K562 (cell line): ENCODE results near the gene PPEF2. TPM values are rescaled to one million over a fixed set of nuclear protein-coding genes. Genes with fewer than 3 reads are reported as not detected.

Experiments
- CBX3 ChIP-seq, 2 experiments: IDR thresholded peaks; 1 replicate in 1 of 2; 2 replicates in 1 of 2; pipeline ENCODE4 v1.6.1; 2012; ENCODE audit warnings: inconsistent platforms in 2 of 2, low read length in 2 of 2, borderline replicate concordance in 1 of 2, control low read depth in 1 of 2
- CREB3 ChIP-seq: fragments of 450-650 bp; conservative IDR thresholded peaks from 2 replicates; pipeline ENCODE4 v1.6.1; 2016; ENCODE audit warnings: missing genetic modification characterization, low read depth, mild to moderate bottlenecking, missing compliant biosample characterization, moderate library complexity
- GTF2B ChIP-seq: IDR thresholded peaks from 2 replicates; pipeline ENCODE4 v1.6.1; 2011; ENCODE audit not compliant: insufficient read length; ENCODE audit errors: extremely low read depth
- MCM5 ChIP-seq: fragments of 450-650 bp; IDR thresholded peaks from 2 replicates; pipeline ENCODE4 v1.6.1; 2016; ENCODE audit warnings: low read depth
- SMARCB1 ChIP-seq: IDR thresholded peaks from 2 replicates; pipeline ENCODE4 v1.6.1; 2011; ENCODE audit warnings: improper control_type of control experiment, low read depth; ENCODE audit not compliant: insufficient read length
- SOX6 ChIP-seq: fragments of 450-650 bp; IDR thresholded peaks from 2 replicates; pipeline ENCODE4 v1.6.1; 2014; ENCODE audit warnings: mild to moderate bottlenecking
- ZFP30 ChIP-seq: fragments of 250-450 bp; sonication (Bioruptor Pico); IDR thresholded peaks from 2 replicates; pipeline ENCODE4 v1.8.0; 2022; ENCODE audit warnings: moderate library complexity, mild to moderate bottlenecking, inconsistent platforms, borderline replicate concordance
- ZNF124 ChIP-seq: sonication (generic); formaldehyde crosslinking; IDR thresholded peaks from 2 replicates; pipeline ENCODE4 v1.8.1; 2022; ENCODE audit warnings: missing genetic modification reagents
- ZNF41 ChIP-seq: fragments of 250-450 bp; sonication (Bioruptor Pico); conservative IDR thresholded peaks from 2 replicates; pipeline ENCODE4 v1.4.0; 2020; ENCODE audit warnings: mild to moderate bottlenecking
- ZNF695 ChIP-seq: fragments of 450-650 bp; formaldehyde crosslinking; IDR thresholded peaks from 2 replicates; pipeline ENCODE4 v1.4.0; 2020; ENCODE audit warnings: mild to moderate bottlenecking, moderate library complexity
- ZNF75A ChIP-seq: fragments of 450-650 bp; formaldehyde crosslinking; IDR thresholded peaks from 2 replicates; pipeline ENCODE4 v1.4.0; 2020; ENCODE audit warnings: mild to moderate bottlenecking
- polyA plus RNA-seq, 8 experiments: library from polyadenylated mRNA; depleted of rRNA in 4 of 8; stranded (reverse) in 5 of 8; unstranded in 3 of 8; fragments of >200 nt; fragmentation: Nextera tagmentation in 2 of 8; fragmentation: Illumina TruSeq in 1 of 8; extraction: Ambion mirVana in 2 of 8; extraction: Trizol in 1 of 8; gene quantifications; 2 replicates each; pipeline versions ENCODE4 v1.2.1 to v1.2.3, GENCODE V29; 2011 to 2014; ENCODE audit warnings: inconsistent platforms in 1 of 8, missing spikeins in 1 of 8
- total RNA-seq, 7 experiments: library from RNA; depleted of rRNA in 6 of 7; stranded (reverse); fragments of >200 nt in 6 of 7; fragmentation: Illumina TruSeq in 2 of 7; extraction: Trizol in 2 of 7; gene quantifications; 2 replicates each; pipeline versions ENCODE4 v1.2.1 to v1.2.3, GENCODE V29; 2011 to 2021; ENCODE audit warnings: low replicate concordance in 1 of 7
- TF ChIP-seq, protein P1 (sequence below): fragments of 450-650 bp; IDR thresholded peaks from 2 replicates; pipeline ENCODE4 v1.7.1; 2018; ENCODE audit warnings: mild to moderate bottlenecking, low read depth; ENCODE audit not compliant: partially characterized antibody
- TF ChIP-seq, protein P2 (sequence below): fragments of 250-450 bp; sonication (Bioruptor Pico); IDR thresholded peaks from 2 replicates; pipeline ENCODE4 v1.4.0; 2020; ENCODE audit warnings: mild to moderate bottlenecking, moderate library complexity
- TF ChIP-seq, protein P3 (sequence below): fragments of 250-450 bp; sonication (Bioruptor Pico); IDR thresholded peaks from 2 replicates; pipeline ENCODE4 v1.5.0; 2021; ENCODE audit warnings: mild to moderate bottlenecking, borderline replicate concordance

The PPEF2 gene
- total and polyA plus RNA-seq, 9 of the 15 experiments (the other 6 are each of a cell fraction or from before 2014, with no cell fraction given) = not detected

DNA sequence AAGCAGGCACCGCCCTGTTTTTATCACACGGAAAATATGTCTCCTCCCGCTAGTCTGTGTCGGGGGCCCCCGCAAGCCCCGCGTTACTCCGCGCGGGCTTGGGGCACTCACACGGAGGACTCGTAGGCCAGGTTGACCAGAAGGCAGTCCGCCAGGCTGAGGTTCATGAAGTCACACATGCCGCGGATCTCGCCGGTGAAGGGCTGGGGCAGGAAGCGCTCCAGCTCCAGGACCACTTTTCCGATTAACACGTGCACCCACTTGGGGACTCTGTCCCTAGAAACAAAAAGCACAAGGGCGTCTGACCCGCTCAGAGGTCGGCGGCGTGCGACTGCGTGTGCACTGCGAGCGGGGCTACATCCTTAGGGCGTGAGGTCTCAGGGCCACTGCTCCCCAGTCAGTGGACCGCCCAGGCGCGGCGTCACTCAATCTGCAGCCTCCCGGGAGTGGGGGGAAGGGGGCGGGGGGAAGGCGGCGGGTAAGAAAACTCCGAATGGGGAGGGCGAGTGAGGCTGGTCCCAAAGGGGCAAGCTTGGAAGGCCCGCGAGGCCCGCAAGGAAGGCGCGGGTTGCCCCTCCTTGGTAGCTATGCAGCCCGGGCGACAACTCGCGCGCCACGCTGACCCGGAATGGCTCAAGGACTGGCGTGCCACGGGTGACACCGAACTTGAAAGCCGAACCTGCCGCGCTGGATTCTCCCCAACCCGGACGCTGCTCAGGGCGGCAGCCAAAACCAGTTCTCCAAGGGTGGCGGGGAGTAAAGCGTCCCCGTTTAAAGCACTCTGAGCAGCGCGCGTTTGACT, 37.8 kb upstream of the PPEF2 start (continued):
- TF ChIP-seq, protein P1, sequence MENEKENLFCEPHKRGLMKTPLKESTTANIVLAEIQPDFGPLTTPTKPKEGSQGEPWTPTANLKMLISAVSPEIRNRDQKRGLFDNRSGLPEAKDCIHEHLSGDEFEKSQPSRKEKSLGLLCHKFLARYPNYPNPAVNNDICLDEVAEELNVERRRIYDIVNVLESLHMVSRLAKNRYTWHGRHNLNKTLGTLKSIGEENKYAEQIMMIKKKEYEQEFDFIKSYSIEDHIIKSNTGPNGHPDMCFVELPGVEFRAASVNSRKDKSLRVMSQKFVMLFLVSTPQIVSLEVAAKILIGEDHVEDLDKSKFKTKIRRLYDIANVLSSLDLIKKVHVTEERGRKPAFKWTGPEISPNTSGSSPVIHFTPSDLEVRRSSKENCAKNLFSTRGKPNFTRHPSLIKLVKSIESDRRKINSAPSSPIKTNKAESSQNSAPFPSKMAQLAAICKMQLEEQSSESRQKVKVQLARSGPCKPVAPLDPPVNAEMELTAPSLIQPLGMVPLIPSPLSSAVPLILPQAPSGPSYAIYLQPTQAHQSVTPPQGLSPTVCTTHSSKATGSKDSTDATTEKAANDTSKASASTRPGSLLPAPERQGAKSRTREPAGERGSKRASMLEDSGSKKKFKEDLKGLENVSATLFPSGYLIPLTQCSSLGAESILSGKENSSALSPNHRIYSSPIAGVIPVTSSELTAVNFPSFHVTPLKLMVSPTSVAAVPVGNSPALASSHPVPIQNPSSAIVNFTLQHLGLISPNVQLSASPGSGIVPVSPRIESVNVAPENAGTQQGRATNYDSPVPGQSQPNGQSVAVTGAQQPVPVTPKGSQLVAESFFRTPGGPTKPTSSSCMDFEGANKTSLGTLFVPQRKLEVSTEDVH = no peak
- no peak for TF ChIP-seq ZNF41
- TF ChIP-seq ZFP30 (CRISPR knock-in tag) = no peak
- no peak for TF ChIP-seq ZNF695 (CRISPR knock-in tag)
- no peak for TF ChIP-seq ZNF75A (CRISPR knock-in tag)
- TF ChIP-seq CBX3 (IDR thresholded peaks at IDR 0.05; ENCODE audit: borderline replicate concordance in 1 of 2, low read length in 2 of 2) = no peak
- TF ChIP-seq, protein P2, sequence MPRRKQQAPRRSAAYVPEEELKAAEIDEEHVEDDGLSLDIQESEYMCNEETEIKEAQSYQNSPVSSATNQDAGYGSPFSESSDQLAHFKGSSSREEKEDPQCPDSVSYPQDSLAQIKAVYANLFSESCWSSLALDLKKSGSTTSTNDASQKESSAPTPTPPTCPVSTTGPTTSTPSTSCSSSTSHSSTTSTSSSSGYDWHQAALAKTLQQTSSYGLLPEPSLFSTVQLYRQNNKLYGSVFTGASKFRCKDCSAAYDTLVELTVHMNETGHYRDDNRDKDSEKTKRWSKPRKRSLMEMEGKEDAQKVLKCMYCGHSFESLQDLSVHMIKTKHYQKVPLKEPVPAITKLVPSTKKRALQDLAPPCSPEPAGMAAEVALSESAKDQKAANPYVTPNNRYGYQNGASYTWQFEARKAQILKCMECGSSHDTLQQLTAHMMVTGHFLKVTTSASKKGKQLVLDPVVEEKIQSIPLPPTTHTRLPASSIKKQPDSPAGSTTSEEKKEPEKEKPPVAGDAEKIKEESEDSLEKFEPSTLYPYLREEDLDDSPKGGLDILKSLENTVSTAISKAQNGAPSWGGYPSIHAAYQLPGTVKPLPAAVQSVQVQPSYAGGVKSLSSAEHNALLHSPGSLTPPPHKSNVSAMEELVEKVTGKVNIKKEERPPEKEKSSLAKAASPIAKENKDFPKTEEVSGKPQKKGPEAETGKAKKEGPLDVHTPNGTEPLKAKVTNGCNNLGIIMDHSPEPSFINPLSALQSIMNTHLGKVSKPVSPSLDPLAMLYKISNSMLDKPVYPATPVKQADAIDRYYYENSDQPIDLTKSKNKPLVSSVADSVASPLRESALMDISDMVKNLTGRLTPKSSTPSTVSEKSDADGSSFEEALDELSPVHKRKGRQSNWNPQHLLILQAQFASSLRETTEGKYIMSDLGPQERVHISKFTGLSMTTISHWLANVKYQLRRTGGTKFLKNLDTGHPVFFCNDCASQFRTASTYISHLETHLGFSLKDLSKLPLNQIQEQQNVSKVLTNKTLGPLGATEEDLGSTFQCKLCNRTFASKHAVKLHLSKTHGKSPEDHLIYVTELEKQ (CRISPR knock-in tag) = no peak
- no peak for TF ChIP-seq ZNF124 (CRISPR knock-in tag)
- no peak for TF ChIP-seq CREB3
- no peak for TF ChIP-seq SOX6
- TF ChIP-seq SMARCB1 = no peak
- TF ChIP-seq GTF2B = no peak
- TF ChIP-seq, protein P3, sequence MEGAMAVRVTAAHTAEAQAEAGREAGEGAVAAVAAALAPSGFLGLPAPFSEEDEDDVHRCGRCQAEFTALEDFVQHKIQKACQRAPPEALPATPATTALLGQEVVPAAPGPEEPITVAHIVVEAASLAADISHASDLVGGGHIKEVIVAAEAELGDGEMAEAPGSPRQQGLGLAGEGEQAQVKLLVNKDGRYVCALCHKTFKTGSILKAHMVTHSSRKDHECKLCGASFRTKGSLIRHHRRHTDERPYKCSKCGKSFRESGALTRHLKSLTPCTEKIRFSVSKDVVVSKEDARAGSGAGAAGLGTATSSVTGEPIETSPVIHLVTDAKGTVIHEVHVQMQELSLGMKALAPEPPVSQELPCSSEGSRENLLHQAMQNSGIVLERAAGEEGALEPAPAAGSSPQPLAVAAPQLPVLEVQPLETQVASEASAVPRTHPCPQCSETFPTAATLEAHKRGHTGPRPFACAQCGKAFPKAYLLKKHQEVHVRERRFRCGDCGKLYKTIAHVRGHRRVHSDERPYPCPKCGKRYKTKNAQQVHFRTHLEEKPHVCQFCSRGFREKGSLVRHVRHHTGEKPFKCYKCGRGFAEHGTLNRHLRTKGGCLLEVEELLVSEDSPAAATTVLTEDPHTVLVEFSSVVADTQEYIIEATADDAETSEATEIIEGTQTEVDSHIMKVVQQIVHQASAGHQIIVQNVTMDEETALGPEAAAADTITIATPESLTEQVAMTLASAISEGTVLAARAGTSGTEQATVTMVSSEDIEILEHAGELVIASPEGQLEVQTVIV = no peak
- TF ChIP-seq MCM5 = no peak
